Measurements from ENCODE around the gene NUTF2.
A peak's percentile ranks its signal among the peaks of the same experiment; 100 is the strongest.
"Not testable (repeated sequence)": the region's sequence is repeated elsewhere in the genome, so short reads cannot be mapped to it uniquely, and the experiment has no call there.

Gene NUTF2

DNA sequence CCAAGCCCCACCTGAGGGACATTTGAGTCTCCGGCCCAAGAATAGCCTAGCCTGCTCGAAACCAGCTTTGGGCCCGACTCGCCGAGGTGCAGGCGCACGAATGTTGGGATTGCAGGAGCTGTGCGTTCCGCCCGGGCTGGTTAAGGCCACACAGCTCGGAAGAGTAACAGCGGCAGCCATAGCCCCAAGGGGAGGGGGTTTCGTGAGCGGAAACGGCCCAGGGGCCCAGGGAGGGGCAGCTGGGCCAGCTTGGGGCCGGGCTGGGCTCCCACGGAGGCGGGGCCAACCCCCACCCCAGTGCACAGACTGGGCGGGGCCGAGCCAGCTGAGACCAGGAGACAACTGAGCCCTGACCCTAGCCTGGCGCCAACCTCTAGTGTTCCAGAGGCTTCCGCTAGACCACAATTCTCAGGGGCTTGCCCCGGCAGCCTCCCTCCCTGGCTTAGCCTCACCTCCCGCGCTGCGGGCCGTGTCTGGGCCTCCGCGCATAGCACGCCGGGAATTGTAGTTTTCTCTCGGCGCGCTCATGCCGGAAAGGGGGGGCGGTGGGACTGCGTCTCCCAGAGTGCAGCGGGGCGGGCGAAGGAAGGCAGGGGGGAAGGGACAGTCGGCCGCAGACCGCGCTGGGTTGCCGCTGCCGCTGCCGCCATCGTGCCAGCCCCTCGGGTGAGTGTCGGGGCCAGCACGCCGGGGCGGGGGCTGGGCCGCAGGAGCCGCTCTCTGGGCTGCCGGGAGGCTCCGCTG is at the start of gene NUTF2:
NUTF2 (plus strand) TSS at position 614 of the 744 bp plus-strand sequence. CDS start 18,198 bp downstream, outside the sequence.
- peak; percentile 97 to 98 for DNase-seq

DNA sequence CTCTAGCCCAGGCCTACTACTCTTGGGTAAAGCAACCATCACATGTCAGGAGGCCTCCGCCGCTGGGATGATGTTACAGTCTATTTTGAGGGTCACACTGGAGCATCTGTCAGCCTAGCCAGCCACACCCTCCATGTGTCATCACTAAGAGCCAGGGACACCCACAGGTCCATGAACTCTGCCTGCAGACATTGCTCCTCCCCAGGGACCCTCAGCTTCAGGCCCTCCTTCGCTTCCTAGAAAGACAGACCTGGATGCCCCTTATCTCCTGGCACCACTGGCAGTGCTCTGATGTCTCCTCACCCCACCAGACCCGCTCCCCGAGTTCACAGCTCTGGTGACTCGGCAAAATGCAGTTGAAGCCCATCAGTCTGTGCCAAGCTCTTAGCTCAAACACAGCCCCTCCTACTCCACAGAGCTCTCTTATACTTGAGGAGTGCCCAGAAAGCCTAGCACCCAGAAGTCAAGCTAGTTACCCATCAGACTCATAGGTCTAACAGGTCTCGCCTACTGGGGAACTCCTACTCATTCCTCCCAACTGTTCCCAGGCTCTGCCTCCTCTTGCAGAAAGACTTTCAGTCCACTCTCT is 46.3 kb upstream of the NUTF2 start:
- DNase-seq, result no peak

DNA sequence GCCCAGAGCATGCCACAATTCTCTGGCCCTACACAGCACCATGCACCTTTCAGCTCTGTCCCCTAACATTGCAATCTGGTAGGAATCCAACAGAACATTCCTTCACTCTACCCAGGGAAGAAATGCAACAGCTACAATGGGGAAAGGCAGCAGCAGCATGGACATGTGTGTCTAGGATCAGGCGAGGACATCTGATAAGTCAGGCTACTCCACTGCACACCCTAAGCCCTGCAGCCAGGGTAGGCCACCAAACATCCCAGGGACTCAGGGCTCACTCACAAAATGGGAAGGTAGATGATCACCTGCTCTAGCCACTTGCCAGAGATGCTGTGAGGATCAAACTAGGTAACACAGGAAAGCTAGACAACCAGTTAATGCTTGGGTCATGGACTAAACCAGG is 45.5 kb upstream of the NUTF2 start:
- no peak for DNase-seq

DNA sequence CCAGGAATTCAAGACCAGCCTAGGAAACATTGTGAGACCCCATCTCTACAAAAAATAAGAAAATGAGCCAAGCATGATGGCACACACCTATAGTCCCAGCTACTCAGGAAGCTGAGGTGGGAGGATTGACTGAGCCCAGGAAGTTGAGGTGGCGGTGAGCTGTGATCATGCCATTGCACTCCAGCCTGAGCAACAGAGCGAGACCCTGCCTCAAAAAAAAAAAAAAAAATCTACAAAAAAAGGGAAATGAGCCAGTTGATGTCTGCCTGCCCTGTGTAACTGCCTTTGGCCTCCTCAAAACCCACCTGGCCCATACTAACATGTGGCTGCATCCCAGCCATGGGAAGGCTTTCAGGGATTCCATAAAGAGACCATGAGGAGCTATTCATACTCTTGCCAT is 44.9 kb upstream of the NUTF2 start:
- DNase-seq, result no peak

DNA sequence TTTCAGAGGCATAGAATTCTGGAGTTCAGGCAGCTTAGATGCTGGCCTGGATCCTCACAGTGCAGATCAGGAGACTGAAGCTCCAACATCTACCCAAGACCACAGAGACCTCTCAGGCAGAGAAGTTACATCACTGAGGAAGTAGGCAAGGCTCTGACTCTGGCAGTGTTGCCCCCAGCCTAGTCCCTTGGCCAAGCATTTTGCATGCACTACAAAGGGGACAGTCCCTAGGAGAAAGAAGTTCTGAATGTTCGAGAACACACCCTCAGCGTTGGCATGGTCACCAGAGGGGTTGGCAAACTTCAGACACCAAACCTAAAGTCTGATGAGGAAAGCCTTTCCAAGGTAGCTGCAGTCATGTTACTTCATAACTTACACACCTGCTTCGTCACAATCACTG is 42.8 kb upstream of the NUTF2 start:
- DNase-seq, result no peak

DNA sequence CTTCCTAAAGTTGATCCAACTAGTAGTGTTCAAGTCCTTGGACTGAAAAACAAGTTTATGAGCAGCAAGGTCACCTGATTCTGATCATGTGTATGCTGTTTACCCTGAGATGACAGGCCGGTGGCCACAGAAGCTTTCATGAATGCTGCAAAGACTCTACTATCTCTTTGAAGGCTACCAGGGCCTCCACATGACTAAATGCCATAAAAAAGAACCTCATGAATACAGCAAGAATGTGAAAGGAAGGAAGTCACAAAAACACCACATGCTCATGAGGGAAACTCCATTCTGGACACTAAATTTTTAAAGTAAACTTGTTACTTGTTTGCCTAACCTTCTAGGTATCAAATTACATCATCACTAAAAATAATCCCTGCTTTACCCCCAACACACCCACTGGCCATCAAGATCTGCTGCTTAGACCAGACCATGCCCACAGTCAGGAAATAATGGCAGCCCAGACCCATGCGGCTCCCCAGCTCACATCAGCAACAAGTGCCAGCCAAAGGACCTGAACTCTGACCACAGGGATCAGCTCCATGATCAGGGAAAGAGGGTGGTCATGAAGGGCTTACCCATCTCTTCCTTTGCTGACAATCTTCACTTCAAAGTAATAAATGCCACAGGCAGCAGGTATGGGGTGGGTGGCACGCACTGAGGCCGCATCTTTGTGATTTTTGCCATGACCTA is 41.7 kb upstream of the NUTF2 start:
- no peak for DNase-seq

DNA sequence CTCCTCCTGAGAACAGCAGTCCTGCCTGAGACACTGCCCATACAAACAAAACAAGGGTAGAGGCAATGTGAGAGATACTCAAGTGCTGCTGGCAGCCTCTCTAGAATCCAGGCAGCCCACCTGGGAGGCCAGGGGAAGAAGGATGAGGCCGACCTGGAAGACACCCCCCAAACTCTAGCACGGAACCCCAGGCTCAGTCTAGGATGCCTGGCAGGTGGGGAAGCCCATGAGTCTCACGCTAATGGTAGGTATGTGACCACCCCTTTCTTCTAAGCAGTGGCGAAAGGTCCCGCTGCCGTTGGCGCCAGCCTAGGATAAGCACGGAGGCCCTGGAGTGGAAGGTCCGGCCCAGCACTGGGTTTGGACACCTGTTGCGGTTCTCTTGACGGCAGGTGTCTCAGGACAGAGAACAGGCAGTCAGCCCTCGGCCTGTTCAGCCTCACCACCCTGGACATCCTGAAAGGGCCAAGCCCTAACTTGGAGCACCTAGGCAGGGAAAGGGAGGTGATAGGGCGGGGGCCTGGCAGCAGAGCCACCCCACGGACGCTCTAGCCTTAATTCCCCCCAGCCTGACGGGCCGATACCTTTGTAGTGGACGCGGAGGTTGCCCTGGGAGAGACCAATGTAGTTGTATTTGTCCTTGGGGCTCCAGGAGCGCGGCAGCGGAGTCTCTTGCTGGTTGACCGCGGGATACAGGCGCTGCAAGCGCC is 40.9 kb upstream of the NUTF2 start:
- no peak for DNase-seq

DNA sequence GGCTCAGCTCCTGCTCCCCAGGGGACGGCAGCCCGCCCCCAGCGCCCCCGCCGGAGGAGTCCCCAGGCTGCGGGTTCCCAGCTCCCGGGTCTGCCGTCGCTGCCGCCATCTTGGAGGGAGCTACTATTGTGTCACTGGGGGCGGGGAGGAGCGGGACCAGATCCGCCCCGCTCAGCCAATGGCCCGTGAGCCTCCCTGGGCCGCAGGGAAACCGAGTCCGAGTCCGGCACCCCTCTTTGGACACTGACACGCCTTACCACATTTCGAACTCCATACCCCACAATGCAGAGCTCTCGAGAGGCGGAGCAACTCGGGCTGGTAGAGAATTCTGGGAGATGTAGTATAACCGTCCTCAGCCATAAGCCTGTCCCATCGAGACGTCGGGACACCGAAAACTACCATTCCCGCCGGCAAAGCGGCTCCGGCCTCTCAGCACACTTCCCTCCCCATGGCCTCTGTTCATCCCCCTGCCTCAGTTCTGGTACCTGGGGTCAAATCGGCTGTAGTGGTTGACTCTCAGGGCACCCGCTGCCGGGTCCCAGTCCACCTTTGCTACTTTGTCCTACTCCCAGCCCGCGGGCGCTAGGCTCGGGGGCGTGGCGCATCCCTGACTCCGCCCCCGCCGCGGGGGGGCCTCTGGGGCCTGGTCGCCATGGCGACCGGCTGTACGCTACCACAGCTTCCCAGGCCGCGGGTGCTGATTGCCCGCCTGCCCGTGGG is 40.1 kb upstream of the NUTF2 start, which contains the start of the genes RANBP10 and TSNAXIP1:
RANBP10 (minus strand) TSS at position 133 of the 720 bp plus-strand sequence; CDS start at position 109, 24 bp downstream.
TSNAXIP1 (plus strand) TSS at position 462 of the 720 bp plus-strand sequence. CDS start 261 bp downstream, outside the sequence.
- DNase-seq, result peak; percentile 99 to 100

DNA sequence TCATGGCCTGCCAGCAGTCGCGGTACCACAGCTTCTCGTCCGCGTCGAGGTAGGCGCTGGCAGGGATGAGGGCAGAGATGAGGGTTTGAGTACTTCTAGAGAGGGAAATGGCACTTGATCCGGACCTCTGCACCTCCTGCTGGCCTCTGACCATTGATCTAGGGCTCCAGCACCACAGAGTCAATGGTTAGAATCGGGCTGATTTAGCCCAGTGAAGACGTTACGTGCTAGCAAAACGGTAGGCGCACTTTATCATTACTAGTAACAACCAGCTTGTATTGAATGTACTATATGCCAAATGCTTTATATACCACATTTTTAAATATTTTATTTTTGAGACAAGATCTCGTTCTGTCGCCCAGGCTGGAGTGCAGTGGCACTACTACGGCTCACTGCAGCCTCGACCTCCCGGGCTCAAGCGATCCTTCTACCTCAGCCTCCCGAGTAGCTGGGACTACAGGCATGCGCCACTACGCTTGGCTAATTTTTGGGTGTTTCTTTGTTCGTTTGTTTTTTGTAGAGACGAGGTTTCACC is 39.5 kb upstream of the NUTF2 start:
- DNase-seq, result no peak

DNA sequence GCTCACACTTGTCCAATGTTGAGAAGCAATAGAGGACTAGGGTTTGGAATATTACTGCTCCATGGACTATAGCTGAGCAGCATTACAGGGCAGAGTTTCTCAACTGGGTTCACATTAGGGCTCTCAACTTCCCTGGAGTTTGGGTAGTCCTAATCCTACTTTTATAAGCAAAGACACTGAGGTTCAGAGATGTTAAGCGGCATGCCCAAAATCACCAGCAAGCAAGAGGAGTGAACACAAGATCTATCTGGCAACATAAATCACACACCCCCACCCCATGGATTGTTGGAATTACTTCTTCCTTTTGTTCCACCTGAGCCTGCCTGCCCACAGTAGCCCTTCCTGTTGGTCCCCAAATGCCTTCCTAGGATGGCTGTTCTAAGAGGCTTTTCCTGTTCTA is 34.8 kb upstream of the NUTF2 start:
- DNase-seq, result no peak

DNA sequence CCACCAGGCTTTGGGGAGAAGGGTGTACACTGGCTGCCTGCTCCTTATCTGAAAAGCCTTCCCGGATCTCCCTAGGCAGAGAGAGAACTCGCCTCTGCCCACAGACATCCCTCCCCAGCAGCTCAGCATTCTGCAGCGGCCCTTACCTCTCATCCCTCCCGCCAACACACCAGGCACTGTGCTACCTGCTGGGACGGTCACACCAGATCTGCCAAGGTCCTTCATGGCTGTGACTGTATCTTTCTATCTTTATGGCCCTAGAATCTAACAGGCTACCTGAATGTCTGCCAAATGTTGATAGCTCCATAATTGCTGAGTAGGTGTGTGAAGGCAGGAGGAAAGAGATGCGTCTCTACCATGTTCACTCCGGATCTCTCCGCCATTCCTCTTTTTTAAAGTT is 32.2 kb upstream of the NUTF2 start:
- no peak for DNase-seq

DNA sequence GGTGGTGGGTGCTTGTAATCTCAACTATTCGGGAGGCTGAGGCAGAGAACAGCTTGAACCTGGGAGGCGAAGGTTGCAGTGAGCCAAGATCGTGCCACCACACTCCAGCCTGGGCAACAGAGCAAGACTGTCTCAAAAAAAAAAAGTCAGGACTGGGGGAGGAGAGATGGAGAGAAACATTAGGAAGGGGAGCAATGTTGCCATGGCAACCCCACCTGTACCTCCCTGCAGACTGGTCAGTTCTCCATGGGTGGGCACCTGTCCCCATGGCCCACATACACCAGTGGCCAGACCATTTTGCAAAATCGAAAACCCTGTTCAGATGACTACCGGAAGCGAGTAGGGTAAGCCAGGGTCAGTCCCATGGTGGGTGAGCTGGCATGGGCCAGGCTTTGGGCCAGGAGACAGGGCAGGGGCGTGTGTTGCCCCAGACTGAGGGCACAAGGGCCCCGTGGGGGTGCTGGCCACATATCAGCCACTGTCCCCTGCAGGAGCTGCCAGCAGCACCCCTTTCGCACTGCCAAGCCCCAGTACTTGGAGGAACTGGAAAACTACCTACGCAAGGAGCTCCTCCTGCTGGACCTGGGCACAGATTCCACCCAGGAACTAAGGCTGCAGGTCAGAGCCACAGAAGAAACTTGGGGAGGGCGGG is 26.0 kb upstream of the NUTF2 start:
- DNase-seq, result no peak

DNA sequence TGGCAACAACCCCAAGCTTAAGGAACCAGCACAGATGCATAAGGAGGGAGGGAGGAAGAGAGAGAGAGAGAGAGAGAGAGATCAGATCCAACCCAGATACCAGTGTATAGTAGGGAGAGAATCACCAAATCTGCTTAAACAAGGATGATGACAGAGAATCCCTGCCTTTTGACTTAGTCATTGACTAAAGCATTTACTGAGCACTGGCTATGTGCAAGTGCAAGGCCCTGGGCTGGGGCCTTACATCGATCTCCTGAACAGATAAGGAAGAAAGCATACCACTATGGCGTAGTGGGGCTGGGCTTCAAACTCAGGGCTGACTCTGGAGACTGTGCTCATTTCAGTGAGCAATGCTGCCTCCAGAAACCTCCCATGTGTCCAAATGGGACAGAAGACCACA is 24.2 kb upstream of the NUTF2 start:
- DNase-seq, result no peak

DNA sequence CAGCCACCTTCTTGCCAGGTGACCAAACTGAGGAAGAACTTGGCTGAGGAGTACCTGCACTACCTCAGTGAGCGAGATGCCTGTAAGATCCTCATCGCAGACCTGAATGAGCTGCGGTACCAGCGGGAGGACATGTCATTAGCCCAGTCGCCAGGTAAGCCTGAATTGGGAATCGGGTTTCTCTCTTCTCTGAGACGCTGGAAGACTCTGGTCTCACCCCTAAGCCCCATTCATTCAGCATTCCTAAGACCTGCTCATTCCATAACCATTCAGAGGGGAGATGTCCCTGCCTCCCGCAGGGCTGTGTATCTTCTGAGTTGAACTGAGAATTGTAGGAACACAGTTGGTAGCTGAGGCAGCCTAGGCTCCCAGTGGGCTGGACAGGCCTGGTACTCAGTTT is 21.6 kb upstream of the NUTF2 start:
- no peak for DNase-seq

DNA sequence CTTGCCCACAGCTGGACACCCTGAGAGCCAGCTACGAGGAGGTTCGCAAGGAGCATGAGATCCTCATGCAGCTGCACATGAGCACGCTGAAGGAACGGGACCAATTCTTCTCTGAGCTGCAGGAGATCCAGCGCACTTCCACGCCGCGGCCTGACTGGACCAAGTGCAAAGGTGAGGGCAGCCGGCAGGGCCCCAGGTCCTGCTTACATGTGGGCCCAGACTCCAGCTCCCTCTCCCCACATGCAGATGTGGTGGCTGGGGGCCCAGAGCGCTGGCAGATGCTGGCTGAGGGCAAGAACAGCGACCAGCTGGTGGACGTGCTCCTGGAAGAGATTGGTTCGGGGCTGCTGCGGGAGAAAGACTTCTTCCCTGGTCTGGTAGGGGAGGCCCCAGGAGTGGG is 20.8 kb upstream of the NUTF2 start:
- no peak for DNase-seq

DNA sequence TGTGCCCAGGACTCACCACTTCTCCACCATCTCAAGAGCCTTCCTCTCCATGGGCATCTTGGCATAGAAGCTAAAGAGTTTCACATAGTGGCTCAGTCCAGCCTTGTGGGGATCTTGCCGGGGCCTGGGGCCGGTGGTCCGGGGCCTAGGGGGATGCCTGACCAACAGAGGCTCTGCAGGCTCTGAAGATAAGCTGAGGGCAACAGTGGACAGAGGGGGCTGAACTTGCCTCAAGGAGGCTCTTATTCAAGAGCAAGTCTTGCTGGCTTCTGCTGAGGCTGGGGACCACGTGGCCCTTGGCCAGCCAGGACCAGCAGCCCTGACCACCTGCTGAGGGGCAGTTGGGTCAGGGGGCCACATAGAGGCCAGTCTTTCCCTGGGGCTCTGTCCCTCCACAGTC is 18.1 kb upstream of the NUTF2 start:
- no peak for DNase-seq

DNA sequence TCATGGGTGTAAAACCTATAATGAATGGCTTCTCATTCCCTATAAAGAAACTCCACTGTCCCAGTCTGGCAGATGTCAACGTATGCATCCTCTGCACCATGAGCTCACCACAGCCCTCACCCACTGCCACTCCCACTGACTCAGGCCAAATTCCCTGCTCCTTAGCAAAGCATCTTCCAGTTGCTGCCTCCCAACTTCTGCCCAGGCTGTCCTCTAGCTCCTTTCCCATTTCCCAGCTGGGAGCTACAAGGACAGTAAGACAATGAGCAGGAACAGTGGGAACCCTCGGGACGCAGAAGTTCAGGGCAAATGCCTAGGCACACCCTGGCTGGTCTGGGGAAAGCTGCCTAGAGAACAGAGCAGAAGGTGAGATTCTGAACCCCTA is 13.7 kb upstream of the NUTF2 start:
- no peak for DNase-seq

DNA sequence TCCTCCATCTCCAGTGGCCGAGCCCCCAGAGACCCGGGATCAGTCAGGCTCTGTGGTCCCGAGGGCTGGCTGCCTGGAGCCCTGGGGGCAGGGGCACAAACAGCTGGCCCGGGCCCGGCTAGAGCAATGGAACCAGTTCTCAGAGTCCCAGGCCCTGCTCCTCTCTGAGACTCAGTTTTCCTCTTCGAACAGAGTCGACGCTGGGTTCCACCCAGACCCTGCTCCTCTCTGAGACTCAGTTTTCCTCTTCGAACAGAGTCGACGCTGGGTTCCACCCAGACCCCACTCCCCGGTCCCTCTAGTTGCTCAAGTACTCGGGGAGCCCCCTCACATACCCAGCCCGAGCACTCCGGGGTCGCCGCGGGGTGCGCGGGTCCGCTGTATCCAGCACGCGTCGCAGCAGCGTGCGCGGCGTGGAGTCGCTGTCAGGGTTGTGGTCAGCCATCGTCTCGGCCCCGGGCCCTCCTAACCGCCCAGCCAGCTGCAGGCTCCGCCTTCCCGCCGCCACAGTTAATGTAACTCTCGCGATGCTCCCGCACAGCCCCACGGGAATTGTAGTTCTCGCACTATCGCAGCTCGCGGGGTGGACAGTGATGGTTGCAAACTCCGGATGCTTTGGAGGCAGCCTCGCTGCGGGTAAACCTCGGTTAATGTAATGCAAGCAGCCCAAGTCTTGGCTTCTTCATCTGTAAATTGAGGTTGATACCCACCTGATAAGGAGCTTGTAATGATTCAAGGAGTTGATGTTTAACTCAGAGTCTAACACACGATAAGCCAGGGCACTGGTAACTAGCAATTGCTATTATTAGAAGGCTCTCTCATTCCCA is 13.1 kb upstream of the NUTF2 start:
- peak; percentile 89 to 90 for DNase-seq

DNA sequence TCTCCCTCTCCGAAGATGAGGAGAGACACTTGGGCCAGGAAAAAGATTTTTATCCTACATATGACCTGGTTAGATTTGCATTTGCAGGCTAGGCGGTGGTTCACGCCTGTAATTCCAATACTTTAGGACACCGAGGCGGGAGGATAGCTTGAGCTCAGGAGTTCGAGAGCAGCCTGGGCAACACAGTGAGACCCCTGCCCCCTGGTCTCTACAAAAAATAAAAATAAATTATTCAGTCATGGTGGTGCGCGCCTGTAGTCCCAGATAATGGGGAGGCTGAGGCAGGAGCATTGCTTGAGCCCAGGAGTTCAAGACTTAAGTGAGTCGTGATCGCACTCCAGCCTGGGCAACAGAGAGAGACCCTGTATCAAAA is 12.5 kb upstream of the NUTF2 start:
- DNase-seq, result no peak

DNA sequence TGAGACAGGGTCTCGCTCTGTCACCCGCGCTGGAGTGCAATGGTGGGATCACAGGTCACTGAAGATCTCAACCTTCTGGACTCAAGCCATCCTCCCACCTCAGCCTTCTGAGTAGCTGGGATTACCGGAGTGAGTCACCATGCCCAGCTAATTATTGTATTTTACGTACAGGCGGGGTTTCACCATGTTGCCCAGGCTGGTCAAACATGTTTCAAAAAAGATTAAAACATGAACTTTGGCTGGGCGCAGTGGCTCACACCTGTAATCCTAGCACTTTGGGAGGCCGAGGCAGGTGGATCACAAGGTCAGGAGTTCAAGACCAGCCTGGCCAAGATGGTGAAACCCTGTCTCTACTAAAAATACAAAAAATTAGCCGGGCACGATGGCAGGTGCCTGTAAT is 9.5 kb upstream of the NUTF2 start:
- DNase-seq, result not testable (repeated sequence)

DNA sequence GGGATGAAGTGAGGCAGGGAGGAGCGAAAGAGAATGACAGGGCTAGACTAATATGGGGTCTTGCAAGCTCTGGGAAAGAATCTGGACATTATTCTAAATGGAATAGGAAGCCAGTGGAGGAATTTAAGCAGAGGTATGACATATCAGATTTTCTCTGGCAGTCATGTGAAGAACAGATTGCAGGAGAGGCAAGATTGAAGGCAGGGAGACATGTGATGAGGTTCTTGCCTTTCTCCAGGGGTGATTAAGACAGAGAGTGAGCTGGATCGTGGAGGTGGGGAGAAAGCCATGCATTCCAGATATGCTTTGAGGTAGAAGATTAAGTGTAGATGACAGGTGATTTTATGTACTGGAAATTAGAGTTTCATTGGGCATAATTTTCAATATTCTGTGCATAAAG is 8.9 kb upstream of the NUTF2 start:
- no peak for DNase-seq
